HG02571 (cell line): ENCODE data around the gene LY6G5C.

Experiments
- ATAC-seq: cut with Tn5 transposase; IDR thresholded peaks from one replicate; pipeline ENCODE4 v1.9.1; 2021; ENCODE audit warnings: mild to moderate bottlenecking, moderate library complexity; ENCODE audit not compliant: unreplicated experiment

Gene LY6G5C

GRCh38 chr6:31680226-31681134 lies at the start of gene LY6G5C:
LY6G5C (minus strand) TSS chr6:31681067; CDS start chr6:31680373, 694 bp downstream.
- no peak for ATAC-seq

GRCh38 chr6:31729979-31730630 lies 49.2 kb upstream of the LY6G5C start:
- ATAC-seq, result peak; percentile 44

GRCh38 chr6:31729515-31729978 lies 48.7 kb upstream of the LY6G5C start:
- ATAC-seq, result peak; percentile 37

GRCh38 chr6:31728767-31729514 lies 48.1 kb upstream of the LY6G5C start, which contains the start of gene DDAH2:
DDAH2 (minus strand) TSS chr6:31729299; CDS start chr6:31729161, 138 bp downstream.
- ATAC-seq, result no peak

- ATAC-seq, result no peak
These were observed 47.1 kb upstream of the LY6G5C start for GRCh38 chr6:31727717-31728671.

- ATAC-seq, result no peak
These were observed 46.3 kb upstream of the LY6G5C start for GRCh38 chr6:31727034-31727716.

GRCh38 chr6:31725502-31726350 lies 44.9 kb upstream of the LY6G5C start:
- ATAC-seq, result no peak

- ATAC-seq, result no peak
These were observed 43.3 kb upstream of the LY6G5C start for GRCh38 chr6:31723980-31724691.

GRCh38 chr6:31723245-31723979 lies 42.5 kb upstream of the LY6G5C start, which contains the start of gene MPIG6B:
MPIG6B (plus strand) TSS chr6:31723373; CDS start chr6:31723384, 11 bp downstream.
- no peak for ATAC-seq

- no peak for ATAC-seq
These were observed 41.3 kb upstream of the LY6G5C start for GRCh38 chr6:31722173-31722572.

- no peak for ATAC-seq
These were observed 40.6 kb upstream of the LY6G5C start, which contains the start of gene LY6G6C for GRCh38 chr6:31721351-31722020. LY6G6C (minus strand) TSS chr6:31721746; CDS start chr6:31721679, 67 bp downstream.

- no peak for ATAC-seq
These were observed 39.4 kb upstream of the LY6G5C start for GRCh38 chr6:31720196-31720770.

- no peak for ATAC-seq
These were observed 38.1 kb upstream of the LY6G5C start for GRCh38 chr6:31719001-31719400.

GRCh38 chr6:31718265-31718664 lies 37.4 kb upstream of the LY6G5C start:
- no peak for ATAC-seq

- ATAC-seq, result no peak
These were observed 36.8 kb upstream of the LY6G5C start for GRCh38 chr6:31717499-31718222.
